ENCODE data around the gene SMARCD3. TPM values are rescaled to one million over a fixed set of nuclear protein-coding genes. Genes with fewer than 3 reads are reported as not detected.
A peak's percentile ranks its signal among the peaks of the same experiment; 100 is the strongest.

The SMARCD3 gene
- total and polyA plus RNA-seq, 3 donors from 2014 or later: 55.1 to 122 (median 94.0) TPM

DNA sequence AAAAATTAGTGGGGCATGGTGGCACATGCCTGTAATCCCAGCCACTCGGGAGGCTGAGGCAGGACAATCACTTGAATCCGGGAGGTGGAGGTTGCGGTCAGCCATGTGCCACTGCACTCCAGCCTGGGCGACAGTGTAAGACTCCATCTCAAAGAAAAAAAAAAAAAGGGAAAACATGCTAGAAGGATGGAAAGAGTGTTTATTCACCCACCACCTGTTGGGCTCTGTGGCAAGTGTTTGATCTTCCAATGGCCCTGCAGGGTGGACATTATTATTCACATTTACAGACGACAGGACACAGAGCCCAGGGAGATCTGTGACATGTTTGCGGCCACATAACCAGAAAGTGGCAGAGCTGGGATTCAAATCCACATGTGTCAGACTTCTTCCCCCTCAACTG lies 33.2 kb upstream of the SMARCD3 start:
- DNase-seq: no peak
- WGBS, 2 donors: 89% methylated on average over 6 of the region's 6 CpGs
- H3K27ac ChIP-seq: no peak overlapping the region
- no peak overlapping the region for H3K4me3 ChIP-seq
- no peaks in the 10 kb centered on the region for H3K27me3 ChIP-seq
- intact Hi-C loops (cut with DNase I; ENCODE audit: low total_unique reads): no loop called here
- peaks cover 7% of the 10 kb centered on the region for H3K4me1 ChIP-seq
- H3K36me3 ChIP-seq (ENCODE audit: low read depth, missing control alignments): no peaks in the 10 kb centered on the region
- no peaks in the 10 kb centered on the region for H3K9me3 ChIP-seq
- TF ChIP-seq, protein P1, sequence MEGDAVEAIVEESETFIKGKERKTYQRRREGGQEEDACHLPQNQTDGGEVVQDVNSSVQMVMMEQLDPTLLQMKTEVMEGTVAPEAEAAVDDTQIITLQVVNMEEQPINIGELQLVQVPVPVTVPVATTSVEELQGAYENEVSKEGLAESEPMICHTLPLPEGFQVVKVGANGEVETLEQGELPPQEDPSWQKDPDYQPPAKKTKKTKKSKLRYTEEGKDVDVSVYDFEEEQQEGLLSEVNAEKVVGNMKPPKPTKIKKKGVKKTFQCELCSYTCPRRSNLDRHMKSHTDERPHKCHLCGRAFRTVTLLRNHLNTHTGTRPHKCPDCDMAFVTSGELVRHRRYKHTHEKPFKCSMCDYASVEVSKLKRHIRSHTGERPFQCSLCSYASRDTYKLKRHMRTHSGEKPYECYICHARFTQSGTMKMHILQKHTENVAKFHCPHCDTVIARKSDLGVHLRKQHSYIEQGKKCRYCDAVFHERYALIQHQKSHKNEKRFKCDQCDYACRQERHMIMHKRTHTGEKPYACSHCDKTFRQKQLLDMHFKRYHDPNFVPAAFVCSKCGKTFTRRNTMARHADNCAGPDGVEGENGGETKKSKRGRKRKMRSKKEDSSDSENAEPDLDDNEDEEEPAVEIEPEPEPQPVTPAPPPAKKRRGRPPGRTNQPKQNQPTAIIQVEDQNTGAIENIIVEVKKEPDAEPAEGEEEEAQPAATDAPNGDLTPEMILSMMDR (IDR thresholded peaks at IDR 0.05): no peak
- TF ChIP-seq POLR2A (IDR thresholded peaks at IDR 0.05): no peak

DNA sequence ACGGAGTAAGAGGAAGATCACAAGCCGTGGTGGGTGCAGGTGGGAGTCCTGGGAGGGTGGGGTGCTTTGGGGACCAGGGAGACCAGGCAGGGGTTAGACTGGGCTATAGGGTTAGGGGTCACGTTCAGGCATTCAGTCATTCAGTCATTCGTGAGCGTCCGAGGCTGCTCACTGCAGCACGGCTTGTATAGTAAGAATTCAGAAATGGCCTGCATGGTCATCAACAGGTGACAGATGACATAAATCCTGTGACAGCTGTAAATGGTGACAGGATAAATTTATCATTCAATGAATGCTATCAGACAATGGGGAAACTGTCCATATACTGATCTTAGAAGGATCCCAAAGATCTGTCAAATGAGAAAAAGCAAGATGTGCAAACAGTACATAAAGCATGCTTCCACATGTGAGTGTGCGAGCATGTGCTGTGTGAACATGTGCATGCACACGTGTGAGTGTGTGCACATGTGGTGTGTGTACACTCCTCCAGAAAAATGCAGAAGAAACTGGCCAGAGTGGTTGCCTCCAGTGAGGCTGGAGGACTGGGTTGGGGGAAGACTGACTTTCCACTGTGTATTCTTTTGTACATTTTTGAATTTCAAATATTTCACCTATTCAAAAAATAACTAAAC lies 32.0 kb upstream of the SMARCD3 start:
- intact Hi-C loops (cut with DNase I; ENCODE audit: low total_unique reads): no loop called here
- 87 to 92% methylated on average over 9 of the region's 9 CpGs for WGBS, 2 donors

DNA sequence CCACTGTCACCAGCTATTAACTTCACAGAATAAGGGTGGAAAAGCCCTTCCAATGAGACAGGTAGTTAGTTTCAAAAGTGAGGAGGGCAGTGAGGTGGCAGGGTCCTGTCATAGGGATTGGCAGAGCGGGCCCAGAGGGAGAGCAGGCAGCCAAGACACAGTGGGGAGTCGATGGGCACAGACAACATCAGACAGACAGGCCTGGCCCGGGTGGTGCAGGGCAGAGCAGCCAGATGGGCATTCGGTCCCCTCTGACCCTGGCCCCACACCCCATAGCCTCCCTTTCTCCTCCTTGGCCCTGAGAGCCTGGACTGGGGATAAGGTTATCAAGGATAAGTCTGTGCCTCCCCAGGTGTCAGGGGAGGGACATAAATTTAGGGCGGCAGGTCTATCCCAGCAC lies 31.4 kb upstream of the SMARCD3 start:
- H3K9me3 ChIP-seq: no peaks in the 10 kb centered on the region
- no peak overlapping the region for H3K4me3 ChIP-seq
- DNase-seq: no peak
- 78 to 88% methylated on average over 1 to 5 of the region's 5 CpGs for WGBS, 2 donors
- TF ChIP-seq, protein P1 (IDR thresholded peaks at IDR 0.05): no peak
- TF ChIP-seq POLR2A (IDR thresholded peaks at IDR 0.05): no peak
- no peaks in the 10 kb centered on the region for H3K27me3 ChIP-seq
- peaks cover 15% of the 10 kb centered on the region for H3K4me1 ChIP-seq
- H3K27ac ChIP-seq: no peak overlapping the region
- intact Hi-C loops (cut with DNase I; ENCODE audit: low total_unique reads): no loop called here
- H3K36me3 ChIP-seq (ENCODE audit: low read depth, missing control alignments): no peaks in the 10 kb centered on the region

More for the DNA sequence above, 32.0 kb upstream of the SMARCD3 start:
- Histone ChIP-seq H3K4me1 (peaks cover 15% of the 10 kb centered on the region), H3K4me3 (no peak overlapping the region), H3K27ac (no peak overlapping the region), H3K27me3 (no peaks in the 10 kb centered on the region), H3K36me3 (ENCODE audit: low read depth, missing control alignments) (no peaks in the 10 kb centered on the region), H3K9me3 (no peaks in the 10 kb centered on the region)
- no peak for TF ChIP-seq POLR2A (IDR thresholded peaks at IDR 0.05)
- TF ChIP-seq, protein P1 (IDR thresholded peaks at IDR 0.05): no peak
- no peak for DNase-seq

DNA sequence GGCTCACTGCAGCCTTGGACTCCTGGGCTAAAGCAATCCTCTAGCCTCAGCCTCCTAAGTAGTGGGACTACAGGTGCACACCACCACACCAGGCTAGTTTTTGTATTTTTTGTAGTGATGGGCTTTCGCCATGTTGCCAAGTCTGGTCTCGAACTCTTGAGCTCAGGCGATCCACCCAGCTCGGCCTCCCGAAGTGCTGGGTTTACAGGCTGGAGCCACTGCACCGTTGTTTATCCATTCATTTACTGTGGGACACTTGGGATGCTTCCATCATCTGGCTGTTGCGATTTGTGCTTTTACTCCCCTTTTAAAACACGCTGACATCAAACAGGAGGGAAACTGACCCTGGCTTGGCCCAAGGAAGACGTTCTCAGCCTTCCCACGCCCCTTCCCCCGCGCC lies 30.5 kb upstream of the SMARCD3 start:
- no peak for TF ChIP-seq POLR2A (IDR thresholded peaks at IDR 0.05)
- TF ChIP-seq, protein P1 (IDR thresholded peaks at IDR 0.05): no peak
- no peak overlapping the region for H3K4me3 ChIP-seq
- H3K4me1 ChIP-seq: peaks cover 15% of the 10 kb centered on the region
- H3K27me3 ChIP-seq: no peaks in the 10 kb centered on the region
- H3K27ac ChIP-seq: no peak overlapping the region
- intact Hi-C loops (cut with DNase I; ENCODE audit: low total_unique reads): no loop called here
- H3K36me3 ChIP-seq (ENCODE audit: low read depth, missing control alignments): no peaks in the 10 kb centered on the region
- no peak for DNase-seq
- H3K9me3 ChIP-seq: no peaks in the 10 kb centered on the region
- WGBS, 2 donors: 92% methylated on average over 12 of the region's 12 CpGs

DNA sequence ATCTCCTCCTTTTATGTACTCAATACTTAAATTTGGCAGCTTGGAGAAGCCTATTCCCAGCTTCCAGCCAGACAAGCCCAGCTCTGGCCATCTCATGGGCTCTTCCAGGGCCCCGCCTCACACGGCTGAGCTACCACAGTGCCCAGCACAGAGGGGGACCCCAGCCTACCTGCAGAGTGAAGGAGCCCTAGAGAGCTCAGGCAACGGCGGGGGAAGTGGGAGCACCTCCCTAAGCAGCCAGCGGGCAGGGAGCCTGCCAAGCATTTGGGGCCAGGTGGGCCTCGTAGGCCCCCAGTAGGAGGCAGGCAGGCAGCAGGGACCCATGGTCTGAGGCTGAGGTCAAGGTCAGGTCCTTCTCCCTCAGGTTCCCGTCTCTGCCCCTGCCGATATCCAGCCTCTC lies 29.1 kb upstream of the SMARCD3 start:
- H3K36me3 ChIP-seq (ENCODE audit: low read depth, missing control alignments): no peaks in the 10 kb centered on the region
- H3K4me3 ChIP-seq: peak overlapping the region in 1 of 2 donors; percentile 41
- no peak overlapping the region for H3K27ac ChIP-seq
- TF ChIP-seq, protein P1 (IDR thresholded peaks at IDR 0.05): no peak
- no peak for TF ChIP-seq POLR2A (IDR thresholded peaks at IDR 0.05)
- 24 to 41% methylated on average over 4 to 8 of the region's 8 CpGs for WGBS, 2 donors
- H3K27me3 ChIP-seq: no peaks in the 10 kb centered on the region
- H3K4me1 ChIP-seq: peaks cover 15% of the 10 kb centered on the region
- no peaks in the 10 kb centered on the region for H3K9me3 ChIP-seq
- no peak for DNase-seq
- intact Hi-C loops (cut with DNase I; ENCODE audit: low total_unique reads): no loop called here

Data from testis (tissue), 3 donors.